Measurements from ENCODE around the gene CLDN5. TPM values are rescaled to one million over a fixed set of nuclear protein-coding genes. Genes with fewer than 3 reads are reported as not detected.

Gene CLDN5
- total and polyA plus RNA-seq, 2 donors (not counting 1 experiment from before 2014, with no cell fraction given): not detected

DNA sequence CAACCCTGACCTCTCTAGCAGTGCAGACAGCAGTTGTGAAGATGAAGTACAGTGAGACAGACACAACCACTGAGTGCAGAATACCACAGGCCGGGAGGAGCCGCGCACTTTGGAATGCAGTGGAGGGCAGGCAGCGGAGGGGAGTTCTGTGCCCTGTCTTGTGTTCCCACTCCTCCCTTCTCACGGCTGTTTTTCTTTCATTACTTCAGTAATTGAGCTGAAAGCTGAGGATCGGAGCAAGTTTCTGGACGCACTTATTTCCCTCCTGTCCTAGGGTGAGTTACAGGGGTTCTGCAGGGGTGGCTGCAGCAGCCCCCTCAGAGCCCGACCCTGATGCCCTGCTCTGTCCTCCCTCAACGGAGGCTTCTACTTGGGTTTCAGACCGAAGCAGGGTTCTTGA, 5.6 kb downstream of the CLDN5 start:
- Histone ChIP-seq H2AFZ (ENCODE audit: insufficient read depth, low read depth, low read length, poor library complexity, severe bottlenecking) (no peak overlapping the region), H3K9me3 (ENCODE audit: control extremely low read depth in 1 of 3, control insufficient read depth in 2 of 3, insufficient read depth in 1 of 3, low read length in 2 of 3) (peaks cover 0 to 7% (median 0%) of the 10 kb centered on the region in 3 donors), H3K27ac (ENCODE audit: low read length in 2 of 2) (no peak overlapping the region), H3K4me1 (ENCODE audit: control insufficient read depth in 2 of 2, insufficient read depth in 2 of 2, low read length in 2 of 2) (peaks cover 0 to 6% of the 10 kb centered on the region in 2 donors), H4K20me1 (ENCODE audit: control insufficient read depth, insufficient read depth, low read length, poor library complexity, severe bottlenecking) (no peaks in the 10 kb centered on the region), H3K4me2 (replicated peaks; ENCODE audit: low read depth, low read length, poor library complexity, severe bottlenecking) (no peak overlapping the region), H3K4me3 (ENCODE audit: control extremely low read depth in 1 of 5, extremely low read depth in 1 of 5, insufficient read depth in 1 of 5, low read depth in 2 of 5, low read length in 4 of 5) (no peak overlapping the region), H3K27me3 (replicated peaks in 1 of 4; ENCODE audit: control extremely low read depth in 1 of 4, control insufficient read depth in 3 of 4, insufficient read depth in 4 of 4, low read length in 3 of 4) (peaks cover 0 to 10% (median 0%) of the 10 kb centered on the region in 4 experiments), H3K79me2 (ENCODE audit: control insufficient read depth, insufficient read depth, low read length) (no peaks in the 10 kb centered on the region), H3K9ac (ENCODE audit: low read length) (no peak overlapping the region), H3K36me3 (replicated peaks in 1 of 2; ENCODE audit: control extremely low read depth in 1 of 2, control insufficient read depth in 1 of 2, extremely low read depth in 1 of 2, insufficient read depth in 2 of 2, low read length in 1 of 2) (no peaks in the 10 kb centered on the region)
- peaks cover 3% of the 10 kb centered on the region for H3K4me1 Mint-ChIP-seq
- WGBS (ENCODE audit: insufficient coverage): 97% methylated on average over 10 of the region's 10 CpGs
- no peak for TF ChIP-seq EZH2 (IDR thresholded peaks at IDR 0.05; ENCODE audit: borderline replicate concordance, insufficient read depth, low read depth, low read length, poor library complexity, severe bottlenecking)
- TF ChIP-seq, protein P1, sequence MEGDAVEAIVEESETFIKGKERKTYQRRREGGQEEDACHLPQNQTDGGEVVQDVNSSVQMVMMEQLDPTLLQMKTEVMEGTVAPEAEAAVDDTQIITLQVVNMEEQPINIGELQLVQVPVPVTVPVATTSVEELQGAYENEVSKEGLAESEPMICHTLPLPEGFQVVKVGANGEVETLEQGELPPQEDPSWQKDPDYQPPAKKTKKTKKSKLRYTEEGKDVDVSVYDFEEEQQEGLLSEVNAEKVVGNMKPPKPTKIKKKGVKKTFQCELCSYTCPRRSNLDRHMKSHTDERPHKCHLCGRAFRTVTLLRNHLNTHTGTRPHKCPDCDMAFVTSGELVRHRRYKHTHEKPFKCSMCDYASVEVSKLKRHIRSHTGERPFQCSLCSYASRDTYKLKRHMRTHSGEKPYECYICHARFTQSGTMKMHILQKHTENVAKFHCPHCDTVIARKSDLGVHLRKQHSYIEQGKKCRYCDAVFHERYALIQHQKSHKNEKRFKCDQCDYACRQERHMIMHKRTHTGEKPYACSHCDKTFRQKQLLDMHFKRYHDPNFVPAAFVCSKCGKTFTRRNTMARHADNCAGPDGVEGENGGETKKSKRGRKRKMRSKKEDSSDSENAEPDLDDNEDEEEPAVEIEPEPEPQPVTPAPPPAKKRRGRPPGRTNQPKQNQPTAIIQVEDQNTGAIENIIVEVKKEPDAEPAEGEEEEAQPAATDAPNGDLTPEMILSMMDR (IDR thresholded peaks at IDR 0.05): no peak
- no peak overlapping the region for H3K27ac Mint-ChIP-seq
- POLR2A ChIA-PET: no interaction called here
- ATAC-seq (ENCODE audit: low read depth) (no peak), DNase-seq (no peak)
- intact Hi-C loops (cut with micrococcal nuclease): no loop called here
- H3K27me3 Mint-ChIP-seq: no peaks in the 10 kb centered on the region
- no peaks in the 10 kb centered on the region for H3K9me3 Mint-ChIP-seq (ENCODE audit: insufficient read depth)
- H3K4me3 Mint-ChIP-seq: no peak overlapping the region
- CTCF ChIA-PET: no interaction called here

DNA sequence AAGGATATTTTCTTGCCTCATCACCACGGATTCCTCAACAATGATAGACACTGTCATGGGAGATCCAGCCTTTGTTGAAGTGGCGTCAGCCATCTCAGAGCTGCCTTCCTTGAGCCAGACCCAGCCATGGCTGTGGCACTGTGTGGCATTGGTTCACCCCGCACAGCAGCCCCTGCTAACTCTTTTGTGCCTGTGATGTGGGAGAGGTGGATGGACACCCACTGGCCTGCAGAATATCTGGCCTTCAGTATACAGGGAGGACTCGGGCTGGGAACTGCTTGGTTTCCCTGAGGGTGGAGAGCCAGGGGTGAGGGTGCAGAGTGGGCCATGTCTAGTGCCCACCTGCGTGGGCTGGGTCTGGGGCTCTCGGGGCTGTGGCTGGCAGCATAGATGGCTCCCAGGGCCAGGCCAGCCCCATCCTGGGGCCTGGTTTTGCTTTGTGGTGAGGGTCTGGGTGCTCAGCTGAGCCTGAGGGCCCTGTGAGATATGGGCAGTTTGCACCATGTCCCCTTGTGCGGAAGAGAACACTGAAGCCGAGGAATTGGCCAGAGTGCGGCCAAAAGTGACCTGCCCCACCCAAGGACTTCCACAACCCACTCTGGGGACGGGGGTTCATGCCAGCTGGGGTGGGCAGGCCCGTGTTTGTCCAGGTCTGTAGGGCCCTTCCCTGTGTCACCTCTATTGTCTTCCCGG, 6.1 kb downstream of the CLDN5 start:
- no peaks in the 10 kb centered on the region for H3K9me3 Mint-ChIP-seq (ENCODE audit: insufficient read depth)
- Histone ChIP-seq H3K36me3 (replicated peaks in 1 of 2; ENCODE audit: control extremely low read depth in 1 of 2, control insufficient read depth in 1 of 2, extremely low read depth in 1 of 2, insufficient read depth in 2 of 2, low read length in 1 of 2) (no peaks in the 10 kb centered on the region), H3K79me2 (ENCODE audit: control insufficient read depth, insufficient read depth, low read length) (no peaks in the 10 kb centered on the region), H3K4me2 (replicated peaks; ENCODE audit: low read depth, low read length, poor library complexity, severe bottlenecking) (no peak overlapping the region), H3K9ac (ENCODE audit: low read length) (no peak overlapping the region), H2AFZ (ENCODE audit: insufficient read depth, low read depth, low read length, poor library complexity, severe bottlenecking) (no peak overlapping the region), H3K27ac (ENCODE audit: low read length in 2 of 2) (no peak overlapping the region), H3K9me3 (ENCODE audit: control extremely low read depth in 1 of 3, control insufficient read depth in 2 of 3, insufficient read depth in 1 of 3, low read length in 2 of 3) (peaks cover 0 to 7% (median 0%) of the 10 kb centered on the region in 3 donors), H3K27me3 (replicated peaks in 1 of 4; ENCODE audit: control extremely low read depth in 1 of 4, control insufficient read depth in 3 of 4, insufficient read depth in 4 of 4, low read length in 3 of 4) (peaks cover 0 to 4% (median 0%) of the 10 kb centered on the region in 4 experiments), H3K4me3 (ENCODE audit: control extremely low read depth in 1 of 5, extremely low read depth in 1 of 5, insufficient read depth in 1 of 5, low read depth in 2 of 5, low read length in 4 of 5) (no peak overlapping the region), H3K4me1 (ENCODE audit: control insufficient read depth in 2 of 2, insufficient read depth in 2 of 2, low read length in 2 of 2) (peaks cover 0 to under 1% of the 10 kb centered on the region in 2 donors), H4K20me1 (ENCODE audit: control insufficient read depth, insufficient read depth, low read length, poor library complexity, severe bottlenecking) (no peaks in the 10 kb centered on the region)
- no peak overlapping the region for H3K4me3 Mint-ChIP-seq
- WGBS (ENCODE audit: insufficient coverage): 97% methylated on average over 10 of the region's 12 CpGs
- H3K27ac Mint-ChIP-seq: no peak overlapping the region
- DNase-seq (no peak), ATAC-seq (ENCODE audit: low read depth) (no peak)
- CTCF ChIA-PET: no interaction called here
- POLR2A ChIA-PET: no interaction called here
- TF ChIP-seq EZH2 (IDR thresholded peaks at IDR 0.05; ENCODE audit: borderline replicate concordance, insufficient read depth, low read depth, low read length, poor library complexity, severe bottlenecking): no peak
- TF ChIP-seq, protein P1 (IDR thresholded peaks at IDR 0.05): no peak
- no peaks in the 10 kb centered on the region for H3K4me1 Mint-ChIP-seq
- no peaks in the 10 kb centered on the region for H3K27me3 Mint-ChIP-seq
- intact Hi-C loops (cut with micrococcal nuclease): no loop called here
